ENCODE data around the gene ZFYVE9. TPM values are rescaled to one million over a fixed set of nuclear protein-coding genes. Genes with fewer than 3 reads are reported as not detected.

ZFYVE9 gene
- polyA plus RNA-seq, 4 donors: 3.6 to 14.2 (median 5.0) TPM

- 91 to 95% (median 94%) methylated on average over 5 of the region's 5 CpGs for WGBS, 3 donors
- Histone ChIP-seq H3K4me1 (ENCODE audit: control insufficient read depth in 3 of 3, insufficient read depth in 2 of 3, low read depth in 1 of 3, low read length in 2 of 3) (no peaks in the 10 kb centered on the region), H3K4me3 (ENCODE audit: low read depth in 1 of 3, low read length in 3 of 3) (no peak overlapping the region), H3K36me3 (ENCODE audit: control insufficient read depth in 3 of 3, insufficient read depth in 2 of 3, low read depth in 1 of 3, low read length in 3 of 3) (peaks cover 0 to 10% (median 2%) of the 10 kb centered on the region in 3 donors), H3K9me3 (ENCODE audit: control insufficient read depth in 2 of 2, insufficient read depth in 1 of 2, low read depth in 1 of 2, low read length in 1 of 2) (no peaks in the 10 kb centered on the region), H3K27ac (ENCODE audit: low read depth in 1 of 3, low read length in 2 of 3) (no peak overlapping the region), H3K27me3 (ENCODE audit: control insufficient read depth in 3 of 3, insufficient read depth in 3 of 3, low read length in 3 of 3) (no peaks in the 10 kb centered on the region)
- FAIRE-seq: no peak
- no peak for DNase-seq
These were observed 251.3 kb downstream of the ZFYVE9 start for GRCh38 chr1:52393174-52393573.

Other genes starting within 250 kb of the ZFYVE9 start
- 1 to 10 TPM in 2 of 4 donors, under 1 TPM in 2; 0.22 to 4.6 (median 1.6) TPM for gene RAB3B, start 151.4 kb upstream of the ZFYVE9 start, polyA plus RNA-seq
- 1 to 10 TPM; 5.1 to 8.0 (median 6.6) TPM for gene KTI12, start 108.3 kb upstream of the ZFYVE9 start, polyA plus RNA-seq
- gene TXNDC12, start 86.9 kb upstream of the ZFYVE9 start, polyA plus RNA-seq: 10 to 100 TPM in 3 of 4 donors, 1 to 10 TPM in 1; 8.9 to 49.2 (median 27.5) TPM
- gene BTF3L4, start 85.8 kb upstream of the ZFYVE9 start, polyA plus RNA-seq: 10 to 100 TPM in 3 of 4 donors, 1 to 10 TPM in 1; 9.2 to 34.7 (median 21.3) TPM
- 10 to 100 TPM; 17.3 to 21.9 (median 18.3) TPM for gene CC2D1B, start 224.1 kb downstream of the ZFYVE9 start, polyA plus RNA-seq

Data from small intestine (tissue), 7 donors.